ENCODE measurements around the gene PEAK3. TPM values are rescaled to one million over a fixed set of nuclear protein-coding genes. Genes with fewer than 3 reads are reported as not detected.

PEAK3 gene
- total and polyA plus RNA-seq, 9 of the 15 experiments (the other 6 are each of a cell fraction or from before 2014, with no cell fraction given), result 0.07 to 0.40 TPM; not detected in 7

DNA sequence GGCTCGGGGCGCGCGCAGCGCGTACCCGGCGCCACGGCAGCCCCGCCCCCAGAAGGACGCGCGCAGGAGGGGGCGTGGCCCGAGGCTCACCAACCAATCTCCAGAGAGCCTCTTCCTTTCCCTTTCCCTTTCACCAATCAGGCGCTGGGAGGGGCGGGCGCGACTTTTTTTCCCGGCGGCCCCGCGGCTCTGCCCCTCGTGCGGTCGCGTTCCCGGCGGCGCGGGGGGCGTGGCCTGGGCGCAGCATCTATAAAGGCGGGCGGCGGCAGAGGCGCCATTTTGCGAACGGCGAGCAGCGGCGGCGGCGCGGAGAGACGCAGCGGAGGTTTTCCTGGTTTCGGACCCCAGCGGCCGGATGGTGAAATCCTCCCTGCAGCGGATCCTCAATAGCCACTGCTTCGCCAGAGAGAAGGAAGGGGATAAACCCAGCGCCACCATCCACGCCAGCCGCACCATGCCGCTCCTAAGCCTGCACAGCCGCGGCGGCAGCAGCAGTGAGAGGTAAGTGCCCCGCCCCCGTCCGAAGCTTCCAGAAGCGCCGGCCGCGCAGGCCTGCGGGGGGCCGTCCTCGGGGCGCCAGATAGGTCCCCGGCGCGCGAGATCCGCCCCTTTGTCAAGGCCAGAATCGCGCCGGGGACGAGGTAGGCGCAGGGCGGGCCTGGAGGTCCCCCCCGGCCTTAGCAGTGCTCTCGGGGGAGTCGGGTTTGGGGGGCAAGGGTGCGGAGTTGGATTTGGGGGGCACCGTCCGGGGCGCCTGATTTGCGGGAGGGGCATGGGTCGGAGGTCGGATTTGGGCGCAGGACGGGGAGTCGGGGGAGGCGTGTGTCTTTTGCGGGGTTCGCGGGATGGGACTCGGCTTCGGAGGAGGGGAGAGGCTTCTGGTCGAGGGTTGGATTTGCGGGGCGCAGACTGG is 12.5 kb downstream of the PEAK3 start (continued):
- TF ChIP-seq, protein P1, sequence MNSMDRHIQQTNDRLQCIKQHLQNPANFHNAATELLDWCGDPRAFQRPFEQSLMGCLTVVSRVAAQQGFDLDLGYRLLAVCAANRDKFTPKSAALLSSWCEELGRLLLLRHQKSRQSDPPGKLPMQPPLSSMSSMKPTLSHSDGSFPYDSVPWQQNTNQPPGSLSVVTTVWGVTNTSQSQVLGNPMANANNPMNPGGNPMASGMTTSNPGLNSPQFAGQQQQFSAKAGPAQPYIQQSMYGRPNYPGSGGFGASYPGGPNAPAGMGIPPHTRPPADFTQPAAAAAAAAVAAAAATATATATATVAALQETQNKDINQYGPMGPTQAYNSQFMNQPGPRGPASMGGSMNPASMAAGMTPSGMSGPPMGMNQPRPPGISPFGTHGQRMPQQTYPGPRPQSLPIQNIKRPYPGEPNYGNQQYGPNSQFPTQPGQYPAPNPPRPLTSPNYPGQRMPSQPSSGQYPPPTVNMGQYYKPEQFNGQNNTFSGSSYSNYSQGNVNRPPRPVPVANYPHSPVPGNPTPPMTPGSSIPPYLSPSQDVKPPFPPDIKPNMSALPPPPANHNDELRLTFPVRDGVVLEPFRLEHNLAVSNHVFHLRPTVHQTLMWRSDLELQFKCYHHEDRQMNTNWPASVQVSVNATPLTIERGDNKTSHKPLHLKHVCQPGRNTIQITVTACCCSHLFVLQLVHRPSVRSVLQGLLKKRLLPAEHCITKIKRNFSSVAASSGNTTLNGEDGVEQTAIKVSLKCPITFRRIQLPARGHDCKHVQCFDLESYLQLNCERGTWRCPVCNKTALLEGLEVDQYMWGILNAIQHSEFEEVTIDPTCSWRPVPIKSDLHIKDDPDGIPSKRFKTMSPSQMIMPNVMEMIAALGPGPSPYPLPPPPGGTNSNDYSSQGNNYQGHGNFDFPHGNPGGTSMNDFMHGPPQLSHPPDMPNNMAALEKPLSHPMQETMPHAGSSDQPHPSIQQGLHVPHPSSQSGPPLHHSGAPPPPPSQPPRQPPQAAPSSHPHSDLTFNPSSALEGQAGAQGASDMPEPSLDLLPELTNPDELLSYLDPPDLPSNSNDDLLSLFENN (IDR thresholded peaks at IDR 0.05; ENCODE audit: low read depth in 2 of 2, low read length in 2 of 2), result peak in 1 of 2 experiments; percentile 87; a peak in 2 of 4 replicates
- TF ChIP-seq ELF1 (tag; IDR thresholded peaks at IDR 0.05) (no peak), ILF3 (IDR thresholded peaks at IDR 0.05; ENCODE audit: borderline replicate concordance) (no peak; the same call in 1 of the 2 replicates), ZC3H11A (IDR thresholded peaks at IDR 0.05; ENCODE audit: low read depth, low read length) (no peak), ZNF253 (CRISPR knock-in tag; conservative IDR thresholded peaks at IDR 0.05) (no peak), THRAP3 (IDR thresholded peaks at IDR 0.05; ENCODE audit: borderline replicate concordance) (no peak), SAP30 (IDR thresholded peaks at IDR 0.05; ENCODE audit: borderline replicate concordance, insufficient read depth, low read depth, low read length, poor library complexity, severe bottlenecking) (peak; percentile 70), ZNF431 (CRISPR knock-in tag; IDR thresholded peaks at IDR 0.05) (no peak), RFX7 (CRISPR knock-in tag; IDR thresholded peaks at IDR 0.05) (no peak), RAD51 (IDR thresholded peaks at IDR 0.05; ENCODE audit: borderline replicate concordance, low read depth) (no peak), CEBPG (CRISPR knock-in tag; IDR thresholded peaks at IDR 0.05) (no peak; the same call in 1 of the 2 replicates), CEBPG (tag; conservative IDR thresholded peaks at IDR 0.05 in 1 of 2, IDR thresholded peaks at IDR 0.05 in 1 of 2) (no peak), U2AF2 (optimal IDR thresholded peaks at IDR 0.05; ENCODE audit: low read depth, low read length) (no peak), HDAC8 (tag; IDR thresholded peaks at IDR 0.05) (0 out of 2 replicates have a peak, but pooled peaks have one; percentile 16), ZNF232 (CRISPR knock-in tag; IDR thresholded peaks at IDR 0.05) (0 out of 2 replicates have a peak, but pooled peaks have one; percentile 55), MECOM (CRISPR knock-in tag; IDR thresholded peaks at IDR 0.05) (no peak), ZBTB17 (CRISPR knock-in tag; IDR thresholded peaks at IDR 0.05) (peak; percentile 39; the same call in 1 of the 2 replicates), PTBP1 (IDR thresholded peaks at IDR 0.05; ENCODE audit: low read depth, low read length) (no peak), NCOA6 (IDR thresholded peaks at IDR 0.05) (no peak), ESRRA (IDR thresholded peaks at IDR 0.05; ENCODE audit: borderline replicate concordance, low read depth) (peak; percentile 67), ZNF282 (CRISPR knock-in tag; IDR thresholded peaks at IDR 0.05) (0 out of 2 replicates have a peak, but pooled peaks have one; percentile 66), SREBF2 (CRISPR knock-in tag; IDR thresholded peaks at IDR 0.05) (no peak)
- TF ChIP-seq, protein P2, sequence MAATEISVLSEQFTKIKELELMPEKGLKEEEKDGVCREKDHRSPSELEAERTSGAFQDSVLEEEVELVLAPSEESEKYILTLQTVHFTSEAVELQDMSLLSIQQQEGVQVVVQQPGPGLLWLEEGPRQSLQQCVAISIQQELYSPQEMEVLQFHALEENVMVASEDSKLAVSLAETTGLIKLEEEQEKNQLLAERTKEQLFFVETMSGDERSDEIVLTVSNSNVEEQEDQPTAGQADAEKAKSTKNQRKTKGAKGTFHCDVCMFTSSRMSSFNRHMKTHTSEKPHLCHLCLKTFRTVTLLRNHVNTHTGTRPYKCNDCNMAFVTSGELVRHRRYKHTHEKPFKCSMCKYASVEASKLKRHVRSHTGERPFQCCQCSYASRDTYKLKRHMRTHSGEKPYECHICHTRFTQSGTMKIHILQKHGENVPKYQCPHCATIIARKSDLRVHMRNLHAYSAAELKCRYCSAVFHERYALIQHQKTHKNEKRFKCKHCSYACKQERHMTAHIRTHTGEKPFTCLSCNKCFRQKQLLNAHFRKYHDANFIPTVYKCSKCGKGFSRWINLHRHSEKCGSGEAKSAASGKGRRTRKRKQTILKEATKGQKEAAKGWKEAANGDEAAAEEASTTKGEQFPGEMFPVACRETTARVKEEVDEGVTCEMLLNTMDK (IDR thresholded peaks at IDR 0.05; ENCODE audit: borderline replicate concordance, insufficient read depth, low read depth, low read length, poor library complexity, severe bottlenecking), result peak; percentile 25
